BJ (cell line): ENCODE data around the gene ALOX12B. TPM values are rescaled to one million over a fixed set of nuclear protein-coding genes. Genes with fewer than 3 reads are reported as not detected.

ENCODE experiments used
- CTCF ChIA-PET: fragments of 350-600 bp; formaldehyde crosslinking; extraction: SDS; loops from one replicate; lab custom pipeline; 2021; ENCODE audit warnings: antibody characterized with exemption, inconsistent platforms; lab: Yijun Ruan, JAX
- POLR2A ChIA-PET: fragments of 300-600 bp; sonication (Branson Sonifier 250); formaldehyde crosslinking; extraction: SDS; loops from one replicate; lab custom pipeline; 2021; ENCODE audit warnings: antibody characterized with exemption; lab: Charles Lee
- DNase-seq: peaks from one replicate; pipeline ENCODE4 v3.0.0-alpha.2; 2011; ENCODE audit warnings: low read depth
- H3K27me3 ChIP-seq: 2 replicates; pipeline ENCODE4 v1.6.0; 2011; ENCODE audit warnings: low read length; ENCODE audit not compliant: control insufficient read depth, insufficient read depth
- H3K36me3 ChIP-seq: 2 replicates; pipeline ENCODE4 v1.5.1; 2011; ENCODE audit warnings: low read length; ENCODE audit not compliant: control insufficient read depth, insufficient read depth
- H3K4me3 ChIP-seq: 2 replicates; pipeline ENCODE4 v1.5.1; 2011; ENCODE audit warnings: low read depth, mild to moderate bottlenecking, control low read depth, low read length
- CTCF ChIP-seq: IDR thresholded peaks from 2 replicates; pipeline ENCODE4 v1.5.1; 2011; ENCODE audit warnings: low read depth, mild to moderate bottlenecking, control low read depth, inconsistent platforms, low read length, moderate library complexity; ENCODE audit not compliant: insufficient read depth
- polyA plus RNA-seq: library from polyadenylated mRNA; depleted of rRNA; stranded (reverse); fragments of >200 nt; gene quantifications from 2 replicates; pipeline ENCODE4 v1.2.3, GENCODE V29; 2011

Gene ALOX12B
- polyA plus RNA-seq, 1 experiment = not detected

- Histone ChIP-seq H3K27me3 (peaks cover 54% of the 10 kb centered on the region), H3K4me3 (no peak overlapping the region), H3K36me3 (no peaks in the 10 kb centered on the region)
- no peak for DNase-seq
- POLR2A ChIA-PET = no interaction called here
- no peak for TF ChIP-seq CTCF
- CTCF ChIA-PET = interaction anchor here (1.5 to 6.4 kb wide), 5 partner anchors 12 to 45 kb away, joined by 5 to 54 read pairs (median 39); partner anchors contain the start of genes ALOX12B and ALOXE3
Measured at GRCh38 chr17:8072341-8072728, 15.2 kb downstream of the ALOX12B start.

GRCh38 chr17:8071496-8071895 lies 16.0 kb downstream of the ALOX12B start:
- Histone ChIP-seq H3K4me3 (no peak overlapping the region), H3K36me3 (no peaks in the 10 kb centered on the region), H3K27me3 (peaks cover 53% of the 10 kb centered on the region)
- no peak for TF ChIP-seq CTCF
- ChIA-PET POLR2A (no interaction called here), CTCF (interaction anchor here (0.7 to 6.4 kb wide), 8 partner anchors 9 to 46 kb away, joined by 3 to 54 read pairs (median 6); partner anchors contain the start of gene ALOXE3)
- DNase-seq = no peak

- no peak for TF ChIP-seq CTCF
- Histone ChIP-seq H3K27me3 (peaks cover 52% of the 10 kb centered on the region), H3K4me3 (no peak overlapping the region), H3K36me3 (no peaks in the 10 kb centered on the region)
- no peak for DNase-seq
- CTCF ChIA-PET = interaction anchor here (0.8 to 4.7 kb wide), 7 partner anchors 9 to 227 kb away, joined by 3 to 39 read pairs (median 3); no protein-coding TSS in a partner anchor
- POLR2A ChIA-PET = no interaction called here
Measured at GRCh38 chr17:8069587-8069860, 18.0 kb downstream of the ALOX12B start.

GRCh38 chr17:8068736-8069586 lies 18.6 kb downstream of the ALOX12B start:
- TF ChIP-seq CTCF = no peak
- CTCF ChIA-PET = interaction anchor here (0.7 to 4.7 kb wide), 7 partner anchors 8 to 227 kb away, joined by 3 to 39 read pairs (median 3); no protein-coding TSS in a partner anchor
- H3K27me3 ChIP-seq = peaks cover 50% of the 10 kb centered on the region
- POLR2A ChIA-PET = no interaction called here
- no peak overlapping the region for H3K4me3 ChIP-seq
- H3K36me3 ChIP-seq = no peaks in the 10 kb centered on the region
- no peak for DNase-seq

GRCh38 chr17:8067806-8068205 lies 19.7 kb downstream of the ALOX12B start:
- Histone ChIP-seq H3K36me3 (no peaks in the 10 kb centered on the region), H3K27me3 (peaks cover 47% of the 10 kb centered on the region), H3K4me3 (no peak overlapping the region)
- ChIA-PET CTCF (interaction anchor here (4.7 kb wide), 1 partner anchor 7 kb away, joined by 39 read pairs; no protein-coding TSS in a partner anchor), POLR2A (no interaction called here)
- no peak for DNase-seq
- TF ChIP-seq CTCF = no peak
